Measurements from ENCODE around the gene FTSJ1.

GRCh38 chrX:48456628-48457331 lies 19.2 kb upstream of the FTSJ1 start:
- TF ChIP-seq CTCF (IDR thresholded peaks at IDR 0.05) (no peak), POLR2A (IDR thresholded peaks at IDR 0.05) (no peak)
